HCT116 (cell line): Measurements from ENCODE around the gene TEK. TPM values are rescaled to one million over a fixed set of nuclear protein-coding genes. Genes with fewer than 3 reads are reported as not detected.
A peak's percentile ranks its signal among the peaks of the same experiment; 100 is the strongest.
"Not testable (repeated sequence)": the region's sequence is repeated elsewhere in the genome, so short reads cannot be mapped to it uniquely, and the experiment has no call there.

Source experiments
- ATAC-seq: fragments of 200-7000 bp; cut with Tn5 transposase; 2 replicates; pipeline ENCODE4 v1.9.1; 2020; ENCODE audit warnings: mild to moderate bottlenecking, moderate library complexity
- BruUV-seq: library from RNA; stranded (reverse); fragments of 400-500 nt; replicated peaks from 2 replicates; lab custom pipeline; 2021; lab: Mats Ljungman, UMichigan
- CTCF ChIA-PET: fragments of 300-600 bp; sonication (Branson Sonifier 250); formaldehyde crosslinking; loops from one replicate; lab custom pipeline; 2021; ENCODE audit warnings: antibody characterized with exemption; lab: Charles Lee
- POLR2A ChIA-PET: fragments of 300-600, 350-600 bp; sonication (Branson Sonifier 250); formaldehyde crosslinking; loops from one replicate; lab custom pipeline; 2021; ENCODE audit warnings: antibody characterized with exemption; lab: Charles Lee
- RAD21 ChIA-PET, 2 experiments: fragments of 300-600 bp; sonication (Branson Sonifier 250); formaldehyde crosslinking; loops; one replicate each; lab custom pipeline; 2023; ENCODE audit warnings: low total read pairs in 2 of 2; ENCODE audit not compliant: uncharacterized antibody in 2 of 2, unreplicated experiment in 2 of 2, low non-redundant PET in 1 of 2; lab: Charles Lee
- DNase-seq: peaks from one replicate; pipeline ENCODE4 v3.0.0-alpha.2; 2010; ENCODE audit warnings: low read depth, low spot score
- H2AFZ ChIP-seq: fragments of 200-600 bp; shearing (Covaris generic), sonication (generic); 2 replicates; pipeline ENCODE4 v1.6.1; 2017; ENCODE audit warnings: low read depth, mixed run types, mixed read lengths, antibody characterized with exemption, low read length; ENCODE audit not compliant: poor library complexity, severe bottlenecking
- H3K27ac ChIP-seq: 2 replicates; pipeline ENCODE4 v1.5.1; 2012; ENCODE audit warnings: low read depth, low read length
- H3K27me3 ChIP-seq: fragments of 200-600 bp; sonication (generic); 2 replicates; pipeline ENCODE4 v1.6.1; 2016; ENCODE audit warnings: mixed run types, low read length, mixed read lengths; ENCODE audit not compliant: insufficient read depth
- H3K36me3 ChIP-seq, 2 experiments: fragments of 200-500 bp in 1 of 2; fragments of 200-600 bp in 1 of 2; sonication (Bioruptor generic) in 1 of 2; sonication (generic) in 1 of 2; 2 replicates each; pipeline versions ENCODE4 v1.5.1 to v1.6.1; 2014 to 2016; ENCODE audit warnings: low read length in 2 of 2, inconsistent platforms in 1 of 2, mixed read lengths in 1 of 2, mixed run types in 1 of 2; ENCODE audit not compliant: insufficient read depth in 2 of 2, control insufficient read depth in 1 of 2
- H3K4me1 ChIP-seq, 2 experiments: fragments of 200-600 bp in 1 of 2; sonication (generic) in 1 of 2; 2 replicates each; pipeline versions ENCODE4 v1.5.1 to v1.6.1; 2012 to 2017; ENCODE audit warnings: low read length in 2 of 2, inconsistent platforms in 1 of 2, mild to moderate bottlenecking in 1 of 2, mixed read lengths in 1 of 2, mixed run types in 1 of 2, moderate library complexity in 1 of 2; ENCODE audit not compliant: insufficient read depth in 2 of 2, control insufficient read depth in 1 of 2
- H3K4me2 ChIP-seq: fragments of 200-600 bp; sonication (generic); 2 replicates; pipeline ENCODE4 v1.6.1; 2017; ENCODE audit warnings: mixed run types, low read length, mixed read lengths
- H3K4me3 ChIP-seq, 2 experiments: fragments of 200-600 bp in 1 of 2; sonication (generic) in 1 of 2; replicated peaks in 1 of 2; 2 replicates each; pipeline ENCODE4 v1.5.1; 2011 to 2016; ENCODE audit warnings: low read length in 2 of 2, control low read depth in 1 of 2, low read depth in 1 of 2, mild to moderate bottlenecking in 1 of 2, mixed read lengths in 1 of 2, mixed run types in 1 of 2
- H3K79me2 ChIP-seq: fragments of 200-600 bp; sonication (generic); 2 replicates; pipeline ENCODE4 v1.6.1; 2017; ENCODE audit warnings: mild to moderate bottlenecking, mixed run types, low read length, moderate library complexity, mixed read lengths; ENCODE audit not compliant: insufficient read depth
- H3K9ac ChIP-seq: fragments of 200-600 bp; sonication (generic); 2 replicates; pipeline ENCODE4 v1.6.1; 2016; ENCODE audit warnings: low read length, mixed read lengths
- H3K9me2 ChIP-seq: fragments of 200-600 bp; sonication (generic), shearing (Covaris generic); 2 replicates; pipeline ENCODE4 v1.6.1; 2017; ENCODE audit warnings: mixed run types, mild to moderate bottlenecking, moderate library complexity; ENCODE audit not compliant: insufficient read depth
- H3K9me3 ChIP-seq, 2 experiments: fragments of 200-500 bp in 1 of 2; fragments of 200-600 bp in 1 of 2; sonication (Bioruptor generic) in 1 of 2; sonication (generic) in 1 of 2; 2 replicates each; pipeline ENCODE4 v1.6.1; 2014 to 2017; ENCODE audit warnings: low read length in 2 of 2, mixed read lengths in 2 of 2, inconsistent platforms in 1 of 2, low read depth in 1 of 2, mild to moderate bottlenecking in 1 of 2, mixed run types in 1 of 2, moderate library complexity in 1 of 2; ENCODE audit not compliant: control insufficient read depth in 1 of 2, insufficient read depth in 1 of 2
- H4K20me1 ChIP-seq: fragments of 200-600 bp; sonication (generic), shearing (Covaris generic); 2 replicates; pipeline ENCODE4 v1.6.1; 2017; ENCODE audit warnings: mixed run types, mild to moderate bottlenecking, moderate library complexity; ENCODE audit not compliant: insufficient read depth
- SP1 ChIP-seq: IDR thresholded peaks from 2 replicates; pipeline ENCODE4 v1.6.1; 2012; ENCODE audit warnings: low read depth
- YY1 ChIP-seq: IDR thresholded peaks from 2 replicates; pipeline ENCODE4 v1.6.1; 2011; ENCODE audit warnings: low read length, low read depth, moderate library complexity, mild to moderate bottlenecking; ENCODE audit not compliant: insufficient replicate concordance; ENCODE audit errors: extremely low read depth
- ZNF274 ChIP-seq: fragments of 200-500 bp; sonication (Bioruptor generic); IDR thresholded peaks from 2 replicates; pipeline ENCODE4 v1.6.1; 2014; ENCODE audit warnings: mild to moderate bottlenecking, low read depth, low read length, inconsistent platforms
- intact Hi-C: fragments of 100-400 bp; cut with micrococcal nuclease; formaldehyde crosslinking; loops from 2 replicates; pipeline ENCODE4 v1.10.0; 2022
- total RNA-seq: library from RNA; stranded (reverse); gene quantifications from one replicate; pipeline ENCODE4 v1.2.1, GENCODE V29; 2021; ENCODE audit not compliant: unreplicated experiment

TEK gene
- total RNA-seq, 1 experiment from 2014 or later: 0.15 TPM

DNA sequence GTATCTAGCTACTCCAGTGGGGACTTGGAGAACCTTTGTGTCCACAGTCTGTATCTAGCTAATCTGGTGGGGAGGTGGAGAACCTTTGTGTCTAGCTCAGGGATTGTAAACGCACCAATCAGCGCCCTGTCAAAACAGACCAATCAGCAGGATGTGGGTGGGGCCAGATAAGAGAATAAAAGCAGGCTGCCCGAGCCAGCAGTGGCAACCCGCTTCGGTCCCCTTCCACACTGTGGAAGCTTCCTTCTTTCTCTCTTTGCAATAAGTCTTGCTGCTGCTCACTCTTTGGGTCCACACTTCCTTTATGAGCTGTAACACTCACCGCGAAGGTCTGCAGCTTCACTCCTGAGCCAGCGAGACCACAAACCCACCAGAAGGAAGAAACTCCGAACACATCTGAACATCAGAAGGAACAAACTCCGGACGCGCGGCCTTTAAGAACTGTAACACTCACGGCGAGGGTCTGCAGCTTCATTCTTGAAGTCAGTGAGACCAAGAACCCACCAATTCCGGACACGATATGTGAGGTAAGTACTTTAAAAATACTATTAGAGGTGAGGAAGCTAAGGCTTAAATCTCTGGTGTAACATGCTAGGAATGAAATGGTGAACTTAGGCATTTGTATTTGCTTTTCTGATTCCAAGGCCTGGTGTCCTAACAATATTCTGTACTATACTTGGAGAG, 15.5 kb upstream of the TEK start:
- ATAC-seq, CTCF ChIA-PET, H3K27ac ChIP-seq, H3K27me3 ChIP-seq, BruUV-seq, H3K9me2 ChIP-seq, H3K4me1 ChIP-seq, H3K36me3 ChIP-seq, H3K9me3 ChIP-seq, H4K20me1 ChIP-seq, RAD21 ChIA-PET, intact Hi-C loops, POLR2A ChIA-PET, H2AFZ ChIP-seq, DNase-seq, H3K9ac ChIP-seq, H3K4me3 ChIP-seq, H3K79me2 ChIP-seq, H3K4me2 ChIP-seq: not testable (repeated sequence)

DNA sequence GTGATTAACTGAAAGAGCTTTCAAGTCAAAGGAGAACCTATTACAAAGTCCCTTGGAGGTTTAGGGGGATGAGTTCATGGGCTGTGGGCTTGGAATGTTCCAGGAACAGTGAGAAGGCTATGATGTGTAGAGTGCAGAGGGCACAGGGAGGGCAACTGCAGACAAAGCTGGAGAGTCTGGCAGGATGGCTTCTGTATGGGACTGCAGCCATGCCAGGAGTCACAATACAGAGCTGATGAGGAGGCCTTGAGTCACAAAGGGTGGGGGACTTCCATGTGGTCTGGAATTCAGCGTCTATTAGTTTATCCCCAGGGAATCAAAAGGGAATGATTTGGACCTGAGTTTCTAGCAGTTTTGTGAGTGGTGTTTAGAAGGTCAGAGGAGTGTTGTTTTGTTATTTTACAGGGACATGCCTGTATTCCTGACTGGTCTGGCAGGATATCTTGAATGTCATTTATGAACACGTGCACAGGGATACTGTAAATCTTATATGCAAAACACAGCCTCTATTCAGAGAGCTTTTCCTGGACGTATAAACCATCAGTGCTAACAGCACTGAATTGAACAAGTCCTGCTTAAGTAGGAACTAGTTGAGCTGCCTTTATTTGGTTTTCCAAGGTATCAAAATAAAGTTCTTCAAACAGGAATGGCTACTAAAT, 14.3 kb upstream of the TEK start:
- Histone ChIP-seq H3K9me3 (no peaks in the 10 kb centered on the region), H3K27me3 (no peaks in the 10 kb centered on the region), H2AFZ (no peak overlapping the region), H3K4me3 (no peak overlapping the region), H3K9ac (no peak overlapping the region), H3K36me3 (no peaks in the 10 kb centered on the region), H3K79me2 (no peaks in the 10 kb centered on the region), H3K27ac (no peak overlapping the region), H3K4me1 (peaks cover 0 to 4% of the 10 kb centered on the region in 2 experiments; a peak in 2 of 4 replicates), H3K4me2 (no peak overlapping the region), H3K9me2 (no peaks in the 10 kb centered on the region), H4K20me1 (no peaks in the 10 kb centered on the region)
- ChIA-PET CTCF (no interaction called here), POLR2A (no interaction called here), RAD21 (no interaction called here)
- intact Hi-C loops: no loop called here
- ATAC-seq (no peak), DNase-seq (no peak)
- BruUV-seq: no TSS peak
- no peak for TF ChIP-seq ZNF274
- TF ChIP-seq YY1: no peak
- peak; percentile 20; the same call in 1 of the 2 replicates for TF ChIP-seq SP1
